GM19023 (cell line): ENCODE data around the gene PPFIBP1.
"Not testable (repeated sequence)": the region's sequence is repeated elsewhere in the genome, so short reads cannot be mapped to it uniquely, and the experiment has no call there.

Source experiments
- ATAC-seq: cut with Tn5 transposase; IDR thresholded peaks from one replicate; pipeline ENCODE4 v1.9.1; 2021; ENCODE audit warnings: mild to moderate bottlenecking, moderate library complexity; ENCODE audit not compliant: unreplicated experiment

The PPFIBP1 gene

GRCh38 chr12:27650011-27650410, 126.0 kb downstream of the PPFIBP1 start:
- no peak for ATAC-seq

- ATAC-seq: no peak
Measured at GRCh38 chr12:27651201-27651600, 127.2 kb downstream of the PPFIBP1 start.

- ATAC-seq: no peak
Measured at GRCh38 chr12:27652174-27652763, 128.3 kb downstream of the PPFIBP1 start.

DNA sequence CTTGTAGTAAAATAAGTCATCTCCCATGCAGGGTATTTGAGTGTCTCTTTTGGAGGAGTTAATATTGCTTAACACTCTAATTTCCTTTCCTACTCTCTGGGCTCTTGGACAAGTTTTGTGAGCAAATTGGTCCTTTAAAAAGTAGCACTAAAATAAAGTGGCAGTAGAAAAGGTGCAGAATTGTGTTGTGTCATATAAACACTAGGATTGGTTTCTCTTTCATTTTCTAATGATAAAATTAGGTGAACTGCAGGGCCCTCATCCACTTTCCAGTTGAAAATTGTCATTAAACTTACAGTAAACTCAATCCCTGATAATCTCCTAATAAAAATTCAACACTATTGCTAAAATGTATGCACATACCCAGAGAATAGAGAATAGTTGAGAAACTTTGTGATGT, 129.7 kb downstream of the PPFIBP1 start:
- ATAC-seq: no peak

DNA sequence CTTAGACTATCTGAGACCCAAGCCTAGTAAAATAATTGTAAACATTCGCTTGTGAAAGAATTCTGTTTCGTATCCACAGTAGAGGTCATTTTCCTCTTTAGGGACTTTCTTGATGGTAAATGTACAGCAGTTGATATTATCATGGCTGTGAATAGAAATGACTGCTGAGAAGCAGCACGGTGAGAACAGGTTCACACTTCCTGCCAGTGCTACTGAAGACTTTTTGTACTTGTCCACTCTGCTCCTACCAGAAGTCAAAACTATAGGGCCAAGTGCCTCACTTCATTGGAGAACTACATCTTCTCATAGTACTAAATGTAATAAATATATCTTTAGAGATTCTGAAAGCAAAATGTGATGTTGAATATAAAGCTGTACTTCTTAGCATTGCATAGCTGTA, 131.5 kb downstream of the PPFIBP1 start:
- ATAC-seq: not testable (repeated sequence)

DNA sequence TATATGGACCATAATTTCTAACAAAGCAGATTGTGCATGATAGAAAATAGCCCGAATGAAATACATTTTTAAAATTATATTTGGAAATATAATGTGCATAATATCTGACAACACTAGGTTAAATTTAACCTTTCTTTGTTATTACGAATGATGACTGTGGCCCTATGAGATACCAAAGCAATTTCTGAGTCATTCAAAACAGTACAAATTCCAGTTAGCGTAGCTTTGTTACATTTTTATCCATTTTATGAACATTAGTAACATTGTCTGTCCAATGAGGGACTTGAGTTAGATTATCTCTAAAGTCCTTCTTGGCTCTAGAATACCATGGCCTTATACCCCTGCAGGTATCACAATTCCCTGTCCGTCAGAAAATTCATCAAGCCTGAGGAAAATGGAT, 133.3 kb downstream of the PPFIBP1 start:
- no peak for ATAC-seq

DNA sequence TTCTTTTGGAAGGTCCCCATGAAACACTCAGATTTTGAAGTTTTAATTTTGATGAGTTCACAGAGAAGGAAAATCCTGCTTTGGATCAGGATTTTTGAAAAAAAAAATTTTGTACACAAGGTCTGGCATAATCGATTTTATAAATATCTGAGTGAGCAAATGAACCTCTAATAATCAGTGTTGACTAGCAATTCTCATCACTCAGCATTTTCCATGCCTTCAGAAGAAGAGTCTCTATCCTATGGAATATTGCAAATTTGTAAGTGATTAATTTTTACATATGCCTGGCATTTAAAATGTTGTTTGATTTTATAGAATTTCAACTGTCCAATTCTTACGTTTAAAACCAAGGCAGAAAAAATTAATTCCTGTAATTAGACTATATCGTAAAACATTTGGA, 141.7 kb downstream of the PPFIBP1 start:
- ATAC-seq: no peak

DNA sequence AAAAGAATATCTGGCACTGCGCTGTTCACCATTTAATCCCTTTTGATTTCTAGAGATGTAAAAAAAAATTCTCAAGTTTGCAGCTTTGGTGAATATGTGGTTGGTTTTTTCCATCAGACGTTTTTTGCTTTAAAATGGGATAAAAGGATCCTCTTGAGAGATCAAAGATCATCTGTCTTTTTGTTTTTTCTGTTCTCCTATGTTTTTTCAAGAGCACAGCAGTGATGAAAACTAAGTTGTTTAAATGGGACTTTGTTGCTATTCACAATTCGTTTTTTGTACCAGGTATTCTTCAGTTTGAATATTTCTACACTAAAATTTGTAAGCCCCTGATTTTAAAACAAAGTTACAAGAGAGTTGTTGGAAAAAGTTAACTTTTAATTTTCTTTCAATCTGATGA, 142.5 kb downstream of the PPFIBP1 start:
- no peak for ATAC-seq

DNA sequence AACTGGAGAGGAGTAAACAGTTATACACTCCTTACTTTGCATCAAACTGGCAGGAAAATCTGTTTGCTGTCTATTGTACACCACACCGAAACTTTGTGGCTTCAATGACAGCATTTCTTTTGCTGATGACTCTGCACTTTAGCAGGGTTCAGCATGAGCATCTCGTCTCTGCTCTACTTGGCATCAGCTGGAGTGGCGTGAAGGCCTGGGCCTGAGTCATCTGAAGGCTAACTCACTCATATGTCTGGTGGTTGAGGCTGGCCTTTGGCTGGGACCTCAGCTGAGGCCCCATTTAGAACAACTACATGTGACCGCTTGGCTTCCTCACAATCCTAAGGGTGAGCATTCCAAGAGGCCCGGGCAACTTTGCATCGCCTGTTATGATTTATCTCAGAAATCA, 143.5 kb downstream of the PPFIBP1 start:
- ATAC-seq: no peak

DNA sequence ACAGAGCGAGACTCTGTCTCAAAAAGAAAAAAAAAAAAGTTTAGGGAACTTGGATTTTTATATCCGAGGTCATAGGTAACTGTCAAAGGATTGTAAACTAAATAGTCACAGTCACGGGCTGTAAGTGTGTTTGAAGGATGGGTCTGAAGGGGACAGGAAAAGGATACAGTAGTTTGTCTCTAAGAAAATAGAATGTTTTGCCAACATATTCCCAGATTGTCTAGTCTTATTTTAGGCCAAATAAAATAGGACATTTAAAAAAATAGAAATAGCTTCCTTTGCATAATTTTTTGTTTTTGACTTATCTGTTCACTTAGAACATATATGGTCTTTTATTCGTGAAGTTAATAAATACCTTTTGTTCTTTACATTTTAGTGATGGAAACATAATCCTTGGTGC, 148.0 kb downstream of the PPFIBP1 start:
- ATAC-seq: no peak

DNA sequence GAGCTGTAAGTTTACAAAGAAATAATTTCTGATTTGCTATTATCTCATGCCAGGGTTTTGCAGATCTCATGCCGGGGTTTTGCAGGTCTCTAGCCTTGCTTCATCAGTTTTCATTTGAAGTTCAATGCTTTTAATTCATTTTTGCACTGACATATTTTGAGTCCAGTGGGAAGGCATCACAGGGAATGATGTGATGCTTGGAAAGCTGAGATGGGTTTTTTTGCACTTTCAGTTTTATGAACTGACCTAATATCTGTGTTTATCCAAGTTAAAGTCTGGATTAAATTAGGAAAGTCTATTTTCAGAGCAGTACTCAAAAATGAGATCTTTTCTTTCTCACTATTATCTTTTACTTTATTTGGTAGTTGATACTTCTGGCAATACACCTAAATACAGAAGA, 148.6 kb downstream of the PPFIBP1 start:
- no peak for ATAC-seq

- no peak for ATAC-seq
Measured at GRCh38 chr12:27673101-27673718, 149.2 kb downstream of the PPFIBP1 start.

GRCh38 chr12:27674989-27675388, 151.0 kb downstream of the PPFIBP1 start:
- no peak for ATAC-seq

DNA sequence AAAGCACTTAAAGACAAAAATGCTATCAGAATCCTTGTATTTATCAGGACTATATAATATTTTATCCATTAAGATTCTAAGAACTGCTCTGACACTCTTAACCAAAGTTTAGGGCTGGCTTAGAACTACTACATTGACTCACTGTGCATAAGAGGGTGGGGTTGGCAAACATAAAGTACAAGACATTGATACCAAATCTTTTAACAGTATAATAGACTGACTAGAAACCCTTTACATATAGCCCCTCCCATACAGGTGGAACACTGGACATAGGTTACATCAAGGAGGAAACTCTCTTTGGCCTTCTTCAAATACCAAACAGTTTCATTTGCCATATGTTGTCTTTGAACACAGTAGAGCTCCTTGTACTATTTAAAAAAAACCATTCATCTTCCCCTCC, 156.6 kb downstream of the PPFIBP1 start:
- ATAC-seq: no peak

DNA sequence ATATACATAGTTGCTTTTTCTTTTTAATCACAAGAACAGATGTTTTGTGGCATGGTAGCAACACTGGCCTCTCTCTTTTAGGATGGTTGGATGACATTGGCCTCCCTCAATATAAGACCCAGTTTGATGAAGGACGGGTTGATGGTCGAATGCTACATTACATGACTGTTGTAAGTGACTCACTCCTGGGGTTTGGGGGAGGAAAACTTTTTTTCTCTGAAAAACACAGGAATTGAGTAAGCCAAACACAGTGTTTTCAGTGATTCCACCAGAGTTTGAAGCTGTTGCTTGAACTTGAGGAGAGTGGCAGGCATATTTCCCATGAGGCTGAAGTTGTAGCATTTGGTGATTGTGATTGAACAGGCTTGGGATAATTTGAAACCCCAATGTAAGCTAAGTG, 158.5 kb downstream of the PPFIBP1 start:
- ATAC-seq: no peak

GRCh38 chr12:27685274-27685673, 161.3 kb downstream of the PPFIBP1 start:
- no peak for ATAC-seq

- no peak for ATAC-seq
Measured at GRCh38 chr12:27686147-27686546, 162.1 kb downstream of the PPFIBP1 start.

DNA sequence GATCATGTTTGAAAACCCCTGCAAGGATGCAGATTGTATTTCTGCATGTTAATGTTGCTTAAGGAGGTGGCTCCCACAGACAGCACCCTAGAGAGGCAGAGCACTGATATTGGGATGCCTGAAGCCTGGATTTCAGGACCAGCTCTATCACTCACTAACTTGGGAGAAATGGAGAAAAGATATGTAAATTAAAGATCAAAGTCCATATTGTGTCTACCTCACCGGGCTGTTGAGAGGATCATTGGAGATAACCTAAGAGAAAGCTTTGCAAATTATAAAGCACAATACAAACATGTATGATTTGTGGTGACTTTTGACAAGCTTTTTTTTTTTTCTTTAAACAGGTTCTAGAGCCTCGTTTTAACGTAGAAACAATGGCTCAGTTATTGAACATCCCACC, 164.7 kb downstream of the PPFIBP1 start:
- no peak for ATAC-seq

- no peak for ATAC-seq
Measured at GRCh38 chr12:27689558-27690180, 165.7 kb downstream of the PPFIBP1 start.

DNA sequence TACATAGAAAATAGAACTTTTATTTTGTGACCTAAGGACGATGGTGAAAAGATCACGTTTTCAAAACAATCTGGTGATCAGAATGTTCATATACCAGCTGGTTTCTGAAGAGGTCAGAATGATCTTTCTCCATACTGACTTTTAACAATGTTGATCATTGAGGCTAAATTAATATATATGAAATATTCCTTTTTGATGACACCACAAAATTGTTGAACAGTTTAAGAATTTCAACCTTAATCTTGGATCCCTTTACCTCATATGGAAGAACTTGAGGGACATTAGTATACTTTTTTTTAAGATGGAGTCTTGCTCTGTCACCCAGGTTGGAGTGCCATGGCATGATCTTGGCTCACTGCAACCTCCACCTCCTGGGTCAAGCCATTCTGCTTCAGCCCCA, 169.4 kb downstream of the PPFIBP1 start:
- ATAC-seq: no peak

- no peak for ATAC-seq
Measured at GRCh38 chr12:27695556-27696292, 171.7 kb downstream of the PPFIBP1 start.

DNA sequence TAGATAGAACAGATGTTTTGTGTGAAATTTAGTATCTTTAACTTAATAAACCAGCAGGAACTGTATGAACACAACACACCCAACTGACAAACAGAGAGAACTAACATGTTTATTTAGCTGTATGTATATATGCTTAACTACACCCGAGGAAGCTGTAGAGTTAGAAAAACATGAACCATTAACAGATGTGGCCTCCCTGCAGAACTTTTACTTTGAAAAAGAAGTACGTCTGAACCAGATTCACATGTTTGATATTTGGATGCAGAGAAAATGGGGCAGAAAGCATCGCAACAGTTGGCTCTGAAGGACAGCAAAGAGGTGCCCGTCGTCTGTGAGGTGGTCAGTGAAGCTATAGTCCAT, 172.3 kb downstream of the PPFIBP1 start, which contains the start of gene REP15:
Gene REP15 (plus strand): TSS at position 155 of the 360 bp plus-strand sequence. CDS start 116 bp downstream, at position 271.
- no peak for ATAC-seq
